GM13976 (cell line): ENCODE measurements around the gene CEP63.
"Not testable (repeated sequence)": the region's sequence is repeated elsewhere in the genome, so short reads cannot be mapped to it uniquely, and the experiment has no call there.

Source experiments
- DNase-seq: peaks from one replicate; pipeline ENCODE4 v3.0.0; 2012; ENCODE audit warnings: low spot score
- CTCF ChIP-seq: IDR thresholded peaks from 2 replicates; pipeline ENCODE4 v1.5.1; 2012; ENCODE audit warnings: borderline replicate concordance, mild to moderate bottlenecking; ENCODE audit not compliant: insufficient read depth; ENCODE audit errors: extremely low read depth, missing control alignments, control extremely low read depth
- in situ Hi-C: fragments of 300-500 bp; cut with MboI; formaldehyde crosslinking; loops from one replicate; pipeline ENCODE4 v1.12.0; 2022; ENCODE audit warnings: low sequenced_read_pairs, mixed read lengths, inconsistent platforms; ENCODE audit not compliant: unreplicated experiment

Gene CEP63

GRCh38 chr3:134536781-134537180 lies 50.9 kb downstream of the CEP63 start:
- in situ Hi-C loops, result no loop called here
- TF ChIP-seq CTCF, result no peak
- DNase-seq, result no peak

- no peak for TF ChIP-seq CTCF
- in situ Hi-C loops, result no loop called here
- no peak for DNase-seq
Measured at GRCh38 chr3:134542287-134542958, 56.6 kb downstream of the CEP63 start.

GRCh38 chr3:134543113-134543512 lies 57.3 kb downstream of the CEP63 start:
- in situ Hi-C loops, result no loop called here
- no peak for DNase-seq
- no peak for TF ChIP-seq CTCF

GRCh38 chr3:134544316-134544715 lies 58.5 kb downstream of the CEP63 start:
- no peak for DNase-seq
- in situ Hi-C loops, result no loop called here
- TF ChIP-seq CTCF, result no peak

- in situ Hi-C loops, DNase-seq: not testable (repeated sequence)
Measured at GRCh38 chr3:134544783-134545182, 58.9 kb downstream of the CEP63 start.

GRCh38 chr3:134545818-134546217 lies 60.0 kb downstream of the CEP63 start:
- in situ Hi-C loops, result no loop called here
- TF ChIP-seq CTCF, result no peak

GRCh38 chr3:134552784-134553183 lies 66.9 kb downstream of the CEP63 start:
- no peak for DNase-seq
- no peak for TF ChIP-seq CTCF
- in situ Hi-C loops, result no loop called here

More at GRCh38 chr3:134545818-134546217, 60.0 kb downstream of the CEP63 start:
- no peak for DNase-seq
